Astrocyte of the hippocampus (primary cell): ENCODE measurements around the gene KHDC4.
"Not testable (repeated sequence)": the region's sequence is repeated elsewhere in the genome, so short reads cannot be mapped to it uniquely, and the experiment has no call there.

Source experiments
- DNase-seq: peaks from one replicate; pipeline ENCODE4 v3.0.0; 2011; ENCODE audit warnings: low read depth, low spot score

Gene KHDC4

DNA sequence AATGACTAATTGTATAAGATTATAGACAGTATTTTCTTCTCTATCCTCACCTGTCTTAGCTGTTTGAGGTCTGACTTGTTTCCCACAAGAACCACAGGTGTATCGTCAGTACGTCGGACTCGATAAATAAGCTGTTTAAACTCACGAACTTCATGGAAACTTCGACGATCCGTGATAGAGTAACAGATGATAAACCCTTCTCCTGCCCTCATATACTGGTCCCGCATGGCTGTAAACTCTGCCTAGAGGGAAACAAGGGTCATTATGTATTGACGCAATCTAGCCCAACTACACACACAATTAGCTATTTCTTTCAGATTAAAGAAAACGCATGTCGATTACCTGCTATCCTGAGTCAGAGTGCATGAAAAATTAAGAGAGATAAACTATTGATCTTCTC, 30.0 kb downstream of the KHDC4 start:
- DNase-seq: no peak

DNA sequence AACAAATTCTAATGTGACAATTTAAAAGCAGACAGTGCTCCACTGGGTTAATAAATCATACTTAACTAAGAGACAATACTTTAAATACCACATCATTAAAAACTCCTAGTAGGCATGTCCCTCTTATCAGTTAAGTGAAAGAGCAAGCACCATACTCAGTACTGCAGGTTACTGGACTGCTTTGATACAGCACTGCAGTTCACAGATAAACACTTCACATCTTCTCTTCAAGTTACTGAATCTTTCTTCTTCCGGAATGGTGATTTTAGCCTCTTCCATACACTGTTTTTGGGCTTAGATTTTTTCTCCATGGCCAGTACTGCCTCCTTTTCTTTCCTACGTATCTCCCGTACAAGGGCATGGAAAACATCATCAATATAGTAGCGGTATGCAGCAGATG, 34.1 kb downstream of the KHDC4 start:
- DNase-seq: no peak

DNA sequence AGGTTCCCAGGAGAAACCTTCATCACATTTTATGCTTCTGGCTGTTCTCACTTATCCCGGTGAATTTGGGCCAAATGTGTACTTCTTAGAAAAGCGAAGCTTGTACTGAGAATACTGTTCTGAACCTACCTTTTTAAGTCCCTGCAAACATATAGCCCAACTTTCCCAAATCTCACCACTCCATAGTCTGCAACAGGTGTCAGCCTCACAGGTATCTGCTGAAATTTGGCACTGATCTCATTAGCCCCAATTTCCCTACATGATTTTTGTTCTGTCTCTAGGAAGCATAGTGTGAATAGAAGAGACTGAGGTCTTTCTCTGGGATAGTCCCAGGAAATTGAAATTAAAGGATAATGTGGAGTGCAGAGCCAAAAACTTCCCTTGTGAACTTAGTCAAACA, 34.5 kb downstream of the KHDC4 start:
- DNase-seq: no peak

DNA sequence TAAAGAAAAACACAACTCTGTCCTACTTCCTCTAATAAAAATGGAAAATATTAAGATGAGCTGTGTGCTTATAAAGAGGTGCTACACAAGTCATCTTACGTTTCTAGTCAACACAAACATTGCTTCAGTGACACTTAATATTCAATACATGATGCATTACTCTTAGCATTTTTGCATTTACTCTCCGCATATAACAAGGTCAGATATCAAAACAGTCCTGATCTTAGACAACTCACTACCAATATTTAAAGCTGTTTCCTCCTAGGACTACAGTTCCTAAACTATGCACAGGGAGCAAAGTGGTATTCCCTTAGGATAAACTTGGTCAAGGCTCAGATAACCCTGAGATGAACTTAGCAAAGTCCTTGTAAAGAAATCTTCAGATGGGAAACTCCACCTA, 35.3 kb downstream of the KHDC4 start:
- DNase-seq: no peak

DNA sequence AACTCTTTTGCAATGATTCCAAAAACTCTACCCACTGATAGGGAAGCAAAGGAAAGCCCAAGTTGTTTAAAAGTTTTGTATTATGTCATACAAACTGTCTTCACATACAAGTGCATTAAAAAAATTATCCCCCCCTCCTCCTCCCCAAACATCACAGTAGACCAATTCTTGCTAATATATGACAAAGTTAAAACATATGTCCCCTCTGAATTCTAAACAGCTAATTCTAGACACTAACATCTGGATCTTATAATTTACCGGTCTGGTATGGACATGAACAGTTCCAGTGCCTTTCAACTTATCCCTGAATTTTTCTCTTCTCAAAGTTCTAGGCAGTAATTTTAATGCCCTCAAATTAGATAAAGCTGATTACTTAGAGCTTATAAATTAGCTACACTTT, 36.5 kb downstream of the KHDC4 start:
- no peak for DNase-seq

DNA sequence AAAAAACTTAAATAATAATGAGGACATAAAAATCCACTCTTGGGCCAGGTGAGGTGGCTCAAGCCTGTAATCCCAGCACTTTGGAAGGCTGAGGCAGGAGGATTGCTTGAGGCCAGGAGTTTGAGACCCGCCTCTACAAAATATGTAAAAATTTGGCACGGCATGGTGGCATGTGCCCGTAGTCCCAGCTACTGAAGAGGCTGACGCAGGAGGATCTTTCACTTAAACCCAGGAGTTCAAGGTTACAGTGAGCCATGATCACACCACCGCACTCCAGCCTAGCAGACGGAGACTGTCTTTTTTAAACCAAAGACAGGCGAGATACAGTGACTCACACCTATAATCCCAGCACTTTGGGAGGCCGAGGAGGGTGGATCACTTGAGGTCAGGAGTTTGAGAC, 37.7 kb downstream of the KHDC4 start:
- DNase-seq: not testable (repeated sequence)

DNA sequence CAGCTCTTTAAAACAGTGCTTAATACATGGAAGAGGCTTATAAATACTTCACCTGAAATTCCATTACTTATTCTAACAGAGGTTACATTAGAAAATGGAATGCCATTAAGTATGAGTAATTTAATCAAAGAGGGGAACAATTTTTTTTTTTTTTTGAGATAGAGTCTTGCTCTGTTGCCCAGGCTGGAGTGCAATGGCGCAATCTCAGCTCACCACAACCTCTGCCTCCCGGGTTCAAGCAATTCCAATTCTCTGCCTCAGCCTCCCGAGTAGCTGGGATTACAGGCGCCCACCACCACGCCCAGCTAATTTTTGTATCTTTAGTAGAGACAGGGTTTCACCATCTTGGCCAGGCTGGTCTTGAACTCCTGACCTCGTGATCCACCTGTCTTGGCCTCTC, 38.6 kb downstream of the KHDC4 start:
- DNase-seq: not testable (repeated sequence)

DNA sequence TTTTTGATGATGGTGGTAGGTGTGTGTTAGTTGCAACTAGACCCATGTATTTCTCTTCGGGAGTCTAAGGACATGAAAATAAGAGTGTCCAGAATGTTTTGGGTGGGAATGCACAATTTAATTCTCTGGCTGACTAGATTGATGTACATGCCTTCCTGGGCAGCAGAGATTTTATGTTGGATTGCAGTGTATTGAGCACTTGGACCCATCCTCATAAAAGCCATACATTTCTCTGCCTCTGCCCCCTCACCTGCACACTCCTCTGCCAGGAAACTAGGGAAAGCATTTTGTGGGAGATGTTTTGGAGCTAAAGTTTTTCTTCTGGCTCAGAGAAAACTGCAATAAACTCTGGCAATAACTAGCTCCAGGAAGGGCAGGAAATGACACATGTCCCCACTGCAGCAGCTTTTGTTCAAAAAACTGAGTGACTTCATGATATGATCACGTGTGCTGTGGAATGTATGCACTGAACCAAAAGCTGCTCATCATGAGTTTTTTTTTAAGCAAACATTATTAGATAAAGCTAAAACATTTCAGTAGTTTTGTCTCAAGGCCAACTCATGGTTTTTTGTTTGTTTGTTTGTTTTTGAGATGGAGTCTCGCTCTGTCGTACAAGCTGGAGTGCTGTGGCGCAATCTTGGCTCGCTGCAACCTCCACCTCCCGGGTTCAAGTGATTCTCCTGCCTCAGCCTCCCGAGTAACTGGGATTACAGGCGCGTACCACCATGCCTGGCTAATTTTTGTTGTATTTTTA, 40.6 kb downstream of the KHDC4 start:
- peak; percentile 75 for DNase-seq

DNA sequence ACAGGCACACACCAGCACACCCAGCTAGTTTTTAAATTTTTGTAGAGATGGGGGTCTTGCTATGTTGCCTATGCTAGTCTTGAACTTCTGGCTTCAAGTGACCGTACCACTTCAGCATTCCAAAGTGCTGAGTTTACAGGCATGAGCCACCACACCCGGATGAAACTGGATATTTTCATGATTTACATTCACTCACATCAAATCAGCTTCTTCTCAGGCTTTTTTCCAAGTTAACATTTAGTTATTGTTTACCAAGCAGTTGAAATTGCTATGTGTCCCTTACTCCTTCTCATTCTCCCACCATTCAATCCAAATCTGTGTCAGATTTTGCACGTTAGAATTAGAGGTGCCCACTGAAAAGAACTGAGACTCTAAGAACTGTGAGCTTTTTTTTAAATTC, 41.4 kb downstream of the KHDC4 start:
- peak; percentile 74 for DNase-seq

DNA sequence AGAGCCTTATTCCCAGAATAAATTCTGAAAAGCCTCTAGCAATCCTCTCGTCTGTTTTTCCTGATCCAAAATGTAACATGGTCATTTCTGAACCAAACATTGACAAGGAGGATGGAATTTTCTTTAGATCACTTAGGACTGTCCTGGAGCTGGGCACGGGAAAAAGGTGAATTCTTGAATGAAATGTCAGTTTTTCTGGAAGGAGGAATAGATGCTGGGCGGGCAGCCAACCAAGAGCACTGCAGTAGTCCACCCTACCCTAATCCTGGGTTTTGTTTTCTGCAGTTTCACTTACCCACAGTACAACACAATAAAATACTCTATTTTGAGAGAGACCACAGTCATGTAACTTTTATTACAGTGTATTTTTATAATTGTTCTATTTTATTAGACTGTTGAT, 44.0 kb downstream of the KHDC4 start:
- no peak for DNase-seq

DNA sequence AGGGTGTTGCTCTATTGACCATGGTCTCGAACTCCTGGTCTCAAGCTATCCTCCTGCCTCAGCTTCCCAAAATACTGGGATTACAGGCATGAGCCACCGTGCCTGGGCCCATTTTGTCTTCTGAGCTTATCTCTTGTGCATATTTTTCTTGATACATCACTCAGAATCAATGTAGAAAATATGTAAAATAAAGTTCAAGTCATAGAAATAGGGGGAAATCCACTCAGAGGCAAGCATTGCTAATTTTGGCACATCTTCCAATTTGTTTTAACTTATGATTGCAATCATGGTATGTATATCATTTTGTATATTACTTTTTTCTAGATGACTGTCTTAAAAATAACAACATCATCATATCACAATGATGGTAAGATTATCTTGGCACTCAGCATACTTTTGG, 44.6 kb downstream of the KHDC4 start:
- DNase-seq: no peak

DNA sequence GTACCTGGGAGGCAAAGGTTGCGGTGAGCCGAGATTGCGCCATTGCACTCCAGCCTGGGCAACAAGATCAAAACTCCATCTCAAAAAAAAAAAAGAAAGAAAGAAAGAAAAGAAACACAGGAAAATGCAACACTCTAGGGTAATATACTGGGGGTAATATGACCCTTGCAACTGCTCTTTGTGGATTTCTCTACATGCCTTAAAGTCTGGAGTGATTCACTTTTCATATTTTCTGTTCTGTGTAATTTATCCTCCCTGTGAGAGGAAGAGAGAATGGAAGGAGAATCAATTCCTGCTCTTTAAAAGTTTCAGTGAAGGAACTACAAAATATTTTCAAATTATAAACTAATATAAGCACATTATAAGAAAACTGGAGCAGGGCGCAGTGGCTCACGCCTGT, 45.7 kb downstream of the KHDC4 start:
- DNase-seq: no peak

DNA sequence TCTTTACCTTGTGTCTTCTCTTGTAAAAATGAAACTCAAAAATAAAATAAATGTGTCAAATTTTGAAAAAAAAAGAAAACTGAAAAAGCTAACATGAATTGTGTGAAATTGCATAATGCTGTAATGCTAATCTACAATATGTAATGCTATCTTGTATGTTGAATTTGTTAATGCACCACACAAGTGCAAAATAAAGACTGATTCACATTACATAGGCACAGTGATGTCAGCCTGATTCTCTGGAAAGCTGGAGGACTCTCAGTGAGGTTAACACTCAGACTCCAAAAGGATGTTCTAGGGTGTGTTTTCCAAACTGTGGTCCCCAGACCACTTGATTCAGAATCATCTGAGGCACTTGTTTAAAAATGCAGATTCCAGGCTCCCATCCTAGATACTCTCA, 49.2 kb downstream of the KHDC4 start:
- no peak for DNase-seq

DNA sequence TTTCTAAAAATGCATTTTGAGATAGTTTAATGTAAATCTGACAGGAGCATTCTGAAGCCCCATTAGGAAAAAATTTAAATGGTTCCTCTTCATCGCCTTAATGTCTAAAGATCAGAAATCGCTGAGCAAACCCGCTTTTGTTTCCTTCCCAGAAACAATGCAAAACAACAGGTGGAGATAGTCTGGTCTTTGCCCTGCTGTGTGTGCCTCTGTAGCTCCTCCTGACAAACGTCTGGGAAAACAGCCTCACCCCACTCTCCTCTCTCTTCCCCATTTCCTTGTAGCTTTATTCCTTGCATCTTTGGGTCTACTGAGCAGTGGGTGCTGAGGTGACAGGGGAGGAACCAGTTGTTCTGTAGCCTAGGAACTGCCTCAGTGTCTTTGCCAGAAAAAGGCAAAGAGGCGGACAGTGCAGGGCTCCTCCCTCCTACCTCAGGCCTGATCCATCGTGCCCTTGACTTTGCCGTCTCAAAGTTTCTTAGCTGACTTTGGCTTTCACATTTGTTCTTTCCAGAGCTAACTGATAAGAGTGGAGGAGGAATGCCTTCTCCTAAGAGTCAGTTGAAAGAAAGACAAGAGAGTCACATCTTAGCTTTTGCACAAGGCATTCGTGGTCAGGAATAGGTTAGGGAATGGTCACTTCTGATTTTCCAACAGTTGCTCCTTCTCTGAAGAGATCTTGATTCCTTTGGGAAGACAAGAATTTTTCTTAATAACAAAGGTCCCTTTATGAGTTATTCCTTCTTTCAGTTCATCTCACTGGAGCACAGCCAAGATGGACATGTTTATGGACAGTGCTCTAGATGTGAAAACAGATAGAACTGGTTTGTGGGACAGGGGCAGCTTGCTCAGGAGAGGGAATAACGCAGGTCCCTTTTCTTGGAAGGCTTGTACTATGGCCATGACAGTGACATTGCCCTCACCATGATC, 49.9 kb downstream of the KHDC4 start:
- no peak for DNase-seq

DNA sequence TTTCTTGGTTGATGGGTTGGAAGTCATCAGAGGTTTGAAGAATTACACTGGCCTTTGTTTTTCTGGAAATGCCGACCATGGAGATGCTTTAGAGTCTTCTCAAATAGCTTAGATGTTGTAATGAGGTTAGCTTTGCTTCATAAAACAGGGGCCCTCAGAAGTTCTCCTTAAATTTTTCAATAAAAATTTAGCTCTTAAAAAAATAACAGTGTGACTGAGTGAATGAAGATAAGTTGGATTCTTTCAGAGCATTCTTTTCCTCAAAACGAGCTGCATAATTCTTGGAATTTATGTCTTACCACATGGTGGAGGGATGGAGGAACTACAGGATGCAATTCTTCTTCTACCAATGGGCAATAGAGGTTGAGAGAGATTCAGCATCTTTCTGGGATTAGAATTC, 51.4 kb downstream of the KHDC4 start:
- no peak for DNase-seq

DNA sequence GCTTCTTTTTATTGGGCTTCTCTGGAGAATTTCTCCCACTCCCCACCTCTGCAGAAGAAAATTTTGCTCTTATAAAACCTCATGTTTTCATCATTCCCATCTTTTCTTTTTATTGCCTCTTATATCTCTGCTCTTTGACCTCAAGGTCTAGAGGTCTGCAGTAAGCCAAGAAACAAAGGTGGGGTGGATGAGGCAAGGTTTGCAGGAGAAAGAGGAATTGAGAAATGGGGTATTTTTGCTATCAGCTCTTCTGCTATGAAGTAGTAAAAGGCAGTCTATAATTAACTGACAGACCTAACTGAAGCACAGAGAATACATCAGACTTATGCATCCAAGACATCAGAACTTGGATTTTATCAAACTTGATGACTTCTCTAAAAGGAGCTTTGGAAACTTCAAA, 52.0 kb downstream of the KHDC4 start:
- DNase-seq: no peak

DNA sequence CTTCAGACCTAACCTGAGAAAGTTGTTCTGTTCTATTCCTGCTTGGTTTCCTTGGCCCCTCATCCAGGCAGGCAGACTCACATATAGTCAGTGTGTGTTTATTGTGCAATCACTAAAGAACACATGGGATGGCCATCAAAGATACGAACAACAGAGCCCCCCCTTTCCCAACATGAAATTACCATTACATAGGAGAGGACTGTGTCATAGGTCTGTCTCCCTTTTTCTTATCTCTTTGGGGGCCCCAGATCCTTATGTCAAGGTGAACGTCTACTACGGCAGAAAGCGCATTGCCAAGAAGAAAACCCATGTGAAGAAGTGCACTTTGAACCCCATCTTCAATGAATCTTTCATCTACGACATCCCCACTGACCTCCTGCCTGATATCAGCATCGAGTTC, 53.3 kb downstream of the KHDC4 start:
- no peak for DNase-seq

DNA sequence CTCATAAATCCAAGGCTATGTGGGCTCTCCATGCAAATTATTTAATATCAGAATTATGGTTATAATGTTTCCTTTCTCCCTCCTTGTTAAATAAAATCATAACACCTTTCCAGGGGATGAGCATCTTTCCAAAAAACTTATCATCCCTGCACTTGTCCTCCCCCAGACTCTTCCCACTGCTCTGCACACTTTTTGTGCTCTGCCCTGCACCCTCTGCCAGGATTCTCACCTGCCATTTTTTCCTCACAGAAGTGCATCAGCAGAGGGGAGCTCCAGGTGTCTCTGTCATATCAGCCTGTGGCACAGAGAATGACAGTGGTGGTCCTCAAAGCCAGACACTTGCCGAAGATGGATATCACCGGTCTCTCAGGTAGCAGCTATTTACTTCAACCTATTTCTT, 54.0 kb downstream of the KHDC4 start:
- no peak for DNase-seq

DNA sequence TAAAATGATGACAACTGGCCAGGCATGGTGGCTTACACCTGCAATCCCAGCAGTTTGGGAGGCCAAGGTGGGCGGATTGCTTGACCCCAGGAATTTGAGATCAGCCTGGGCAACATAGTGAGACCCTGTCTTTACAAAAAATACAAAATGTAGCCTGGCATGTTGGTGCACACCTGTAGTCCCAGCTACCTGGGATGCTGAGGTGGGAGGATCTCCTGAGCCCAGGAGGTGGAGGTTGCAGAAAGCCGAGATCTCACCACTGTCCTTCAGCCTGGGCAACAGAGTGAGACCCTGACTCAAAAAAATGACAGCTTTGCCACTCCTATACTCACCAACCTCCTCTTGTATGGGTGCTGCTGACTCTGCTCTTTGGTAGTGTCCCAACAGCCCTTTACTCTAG, 56.3 kb downstream of the KHDC4 start:
- no peak for DNase-seq

DNA sequence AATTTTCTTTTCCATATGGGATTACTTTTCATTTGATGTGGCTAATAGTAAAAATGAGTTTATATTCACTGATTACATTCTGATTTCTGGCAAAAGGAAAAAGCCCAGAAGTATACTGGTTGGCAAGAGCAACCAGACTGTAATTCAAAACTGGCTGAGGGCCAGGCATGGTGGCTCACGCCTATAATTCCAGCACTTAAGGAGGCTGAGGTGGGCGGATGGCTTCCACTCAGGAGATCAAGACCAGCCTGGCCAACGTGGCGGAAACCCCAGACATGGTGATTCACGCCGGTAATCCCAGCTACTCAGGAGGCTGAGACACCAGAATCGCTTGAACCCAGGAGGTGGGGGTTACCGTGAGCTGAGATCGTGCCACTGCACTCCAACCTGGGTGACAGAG, 60.4 kb downstream of the KHDC4 start:
- peak; percentile 86 for DNase-seq

DNA sequence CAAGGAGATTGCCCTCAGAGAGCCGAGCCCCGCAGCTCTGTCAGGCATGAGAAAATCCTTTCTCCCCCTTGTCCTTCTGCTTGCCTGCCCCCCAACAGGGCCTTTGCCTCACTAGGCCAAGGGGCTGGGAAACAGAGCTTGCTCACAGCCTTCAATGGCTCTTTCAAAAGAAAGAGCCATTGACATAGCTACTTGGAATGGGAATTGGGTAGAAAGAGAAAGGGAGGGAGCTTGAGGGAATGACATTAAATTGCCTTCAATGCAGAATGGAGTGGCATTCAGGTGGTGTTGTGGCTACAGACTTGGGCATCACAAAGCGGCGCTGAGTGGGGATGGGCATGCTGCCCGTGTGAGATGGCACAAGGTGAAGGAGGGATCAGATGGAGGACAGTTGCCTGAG, 61.7 kb downstream of the KHDC4 start:
- DNase-seq: no peak

DNA sequence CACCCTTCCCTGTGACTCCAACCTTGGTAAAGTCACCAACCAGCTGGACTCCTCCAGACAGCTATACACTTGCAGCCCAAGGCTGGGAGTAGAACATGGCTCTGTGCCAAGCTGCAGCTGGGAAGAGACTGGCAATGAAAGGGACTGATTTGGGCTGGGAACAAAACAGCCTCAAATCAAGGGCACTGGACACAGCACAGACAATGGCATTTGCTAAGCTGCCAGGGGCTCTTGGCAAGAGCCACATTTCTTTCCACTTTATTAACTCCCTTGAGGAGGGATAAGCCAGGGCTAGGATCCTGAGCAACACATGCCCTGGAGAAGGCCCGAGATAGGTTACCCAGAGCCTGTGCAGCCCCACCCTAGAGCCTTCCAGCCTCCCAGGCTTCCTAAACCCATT, 62.8 kb downstream of the KHDC4 start:
- peak; percentile 82 for DNase-seq

DNA sequence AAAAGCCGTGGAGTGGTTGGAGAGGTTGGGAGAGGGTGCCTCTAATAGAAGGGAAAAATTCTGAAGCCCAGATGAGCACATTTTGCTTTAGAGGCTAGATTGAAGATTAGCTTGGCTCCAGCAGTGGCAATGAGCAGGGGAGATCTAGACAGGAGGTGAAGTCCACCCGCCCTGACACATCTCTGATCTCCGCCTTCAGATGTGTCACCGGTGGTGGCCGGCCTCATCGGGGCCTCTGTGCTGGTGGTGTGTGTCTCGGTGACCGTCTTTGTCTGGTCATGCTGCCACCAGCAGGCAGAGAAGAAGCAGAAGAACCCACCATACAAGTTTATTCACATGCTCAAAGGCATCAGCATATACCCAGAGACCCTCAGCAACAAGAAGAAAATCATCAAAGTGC, 66.4 kb downstream of the KHDC4 start:
- DNase-seq: no peak
